Activated T-helper 9 cell treated with anti-CD3 and anti-CD28 coated beads, Interleukin-2, amount 50 U/mL, for 16 hours (primary cell): ENCODE data around the gene PSMB7.
"Not testable (repeated sequence)": the region's sequence is repeated elsewhere in the genome, so short reads cannot be mapped to it uniquely, and the experiment has no call there.

Experiments
- DNase-seq: peaks from one replicate; pipeline ENCODE4 v3.0.0-alpha.2; 2020; ENCODE audit warnings: low read depth

The PSMB7 gene

DNA sequence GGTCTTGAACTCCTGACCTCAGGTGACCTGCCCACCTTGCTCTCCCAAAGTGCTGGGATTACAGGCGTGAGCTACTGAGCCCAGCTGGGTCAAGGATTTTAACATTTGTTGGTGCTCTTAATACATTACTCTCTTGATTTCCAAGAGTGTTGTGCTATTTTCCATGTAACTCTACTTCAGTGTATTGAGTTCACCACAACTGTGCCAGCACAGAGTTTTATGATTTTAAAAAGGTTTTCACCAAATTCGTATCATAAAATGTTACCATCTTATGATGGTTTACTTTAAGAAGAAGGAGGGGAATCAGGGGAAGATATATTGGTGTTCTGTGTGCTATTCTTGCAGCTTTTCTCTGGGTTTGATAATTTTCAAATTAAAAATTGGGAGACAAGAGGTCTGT lies 28.4 kb upstream of the PSMB7 start:
- no peak for DNase-seq

DNA sequence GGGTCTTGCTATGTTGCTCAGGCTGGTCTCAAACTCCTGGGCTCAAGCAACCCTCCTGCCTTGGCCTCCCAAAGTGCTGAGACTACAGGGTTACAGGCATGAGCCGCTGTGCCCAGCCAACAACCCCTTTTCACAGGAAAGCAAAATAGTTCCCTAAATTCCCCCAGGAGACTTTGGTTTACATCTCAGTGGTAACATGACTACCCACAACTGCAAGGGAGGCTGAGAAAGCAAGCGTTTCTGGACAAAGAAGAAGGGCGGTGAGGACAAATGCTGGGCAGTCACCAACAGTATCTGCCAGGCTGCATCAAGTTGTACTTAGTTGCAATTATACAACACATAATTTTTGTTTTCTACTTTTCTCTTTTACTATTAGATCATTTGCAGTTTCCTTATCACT lies 27.6 kb upstream of the PSMB7 start:
- no peak for DNase-seq

DNA sequence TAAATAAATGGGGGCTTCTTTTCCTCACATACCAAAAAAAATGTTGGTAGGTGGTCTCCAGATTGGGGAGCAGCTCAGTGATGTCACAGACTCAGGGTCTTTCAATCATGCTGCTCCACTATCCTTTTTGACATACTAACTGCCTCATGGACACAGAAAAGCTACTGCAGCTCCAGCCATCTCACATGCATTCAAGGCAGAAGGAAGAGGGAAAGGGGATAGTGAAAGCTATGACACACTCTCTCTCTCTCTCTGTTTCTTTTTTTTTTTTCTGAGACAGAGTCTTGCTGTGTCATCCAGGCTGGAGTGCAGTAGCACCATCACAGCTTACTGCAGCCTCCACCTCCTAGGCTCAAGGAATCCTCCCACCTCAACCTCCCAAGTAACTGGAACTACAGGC lies 27.1 kb upstream of the PSMB7 start:
- no peak for DNase-seq

DNA sequence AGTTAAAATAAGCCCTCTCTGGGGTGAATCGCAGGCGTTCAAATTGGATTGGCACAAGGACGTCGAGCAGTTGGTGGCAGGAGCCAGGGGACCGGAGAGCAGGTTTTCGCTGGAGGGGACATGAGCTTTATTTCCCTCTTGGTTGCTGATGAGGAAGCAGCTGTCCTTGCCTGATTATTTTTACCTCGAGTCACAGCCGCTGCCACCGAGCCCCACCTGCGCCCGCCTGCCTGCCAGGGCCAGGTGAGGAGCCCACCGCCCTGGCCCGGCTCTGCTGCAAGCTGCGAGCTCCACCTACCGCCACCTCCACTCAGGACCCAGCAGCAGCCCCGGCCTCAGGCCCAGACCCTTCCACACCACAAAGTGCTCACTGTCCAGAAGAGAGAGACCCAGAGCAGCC lies 26.0 kb upstream of the PSMB7 start:
- no peak for DNase-seq

DNA sequence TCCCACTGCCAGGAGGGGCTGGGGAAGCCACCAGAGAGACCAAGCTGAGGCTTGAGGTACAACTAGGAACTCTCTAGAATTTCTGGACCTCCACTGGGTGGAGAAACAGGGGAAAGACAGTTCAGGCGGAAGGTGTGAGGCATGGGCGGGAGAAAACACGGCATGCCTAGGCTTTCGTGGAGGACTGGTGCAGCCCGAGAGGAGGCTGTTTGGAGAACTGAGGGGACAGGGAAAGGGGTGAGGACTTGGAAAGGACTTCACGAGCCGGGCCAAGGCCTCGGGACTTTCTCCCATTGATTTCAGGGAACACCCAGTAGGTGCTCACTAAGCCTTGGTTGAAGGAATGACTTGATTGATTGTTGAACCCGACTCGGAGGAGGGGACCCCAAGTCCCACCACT lies 25.5 kb upstream of the PSMB7 start:
- DNase-seq, result no peak

DNA sequence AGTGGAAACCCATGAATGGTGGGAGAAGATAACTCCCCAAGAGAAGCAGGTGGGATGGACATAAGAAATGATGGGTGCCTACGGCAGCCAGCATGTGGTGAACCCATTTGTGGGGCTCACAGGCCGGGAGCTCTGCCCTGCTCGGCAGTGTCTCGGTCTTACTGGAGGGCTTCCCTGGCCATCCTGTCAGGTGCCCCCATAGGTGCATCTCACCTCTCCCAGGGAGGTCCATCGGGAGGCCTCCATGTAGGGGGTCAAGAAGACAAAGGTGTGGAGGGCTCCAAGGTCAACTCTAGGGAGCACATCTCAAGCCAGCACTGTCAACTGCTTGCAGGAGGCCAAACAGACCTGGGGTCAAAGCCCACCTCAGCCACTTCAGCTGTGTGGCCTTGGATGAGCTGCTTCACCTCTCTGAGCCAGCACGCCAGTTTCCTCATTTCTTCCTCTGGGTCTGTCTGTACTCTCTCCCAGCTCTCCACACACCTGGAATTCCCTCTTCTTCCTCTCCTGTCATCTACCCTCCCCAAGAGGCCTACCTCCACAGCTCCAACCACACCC lies 24.5 kb upstream of the PSMB7 start:
- DNase-seq, result no peak

DNA sequence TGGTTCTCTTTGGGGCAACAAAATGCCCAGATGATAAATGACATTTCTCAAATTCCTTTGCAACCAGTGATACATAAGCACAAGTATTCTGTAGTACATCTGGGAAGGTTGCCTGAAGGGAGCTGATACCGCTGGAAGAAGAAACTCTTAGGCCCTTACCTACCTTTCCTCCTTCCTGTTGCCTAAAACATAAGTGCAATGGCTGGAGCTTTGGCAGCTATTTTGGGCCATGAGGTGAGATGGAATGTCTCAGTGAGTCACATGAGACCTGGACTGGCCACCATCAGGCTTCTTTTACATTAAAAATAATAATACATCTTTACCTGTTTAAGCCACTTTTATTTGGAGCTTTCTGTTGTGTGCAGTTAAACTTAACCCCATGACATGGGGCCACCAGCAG lies 23.8 kb upstream of the PSMB7 start:
- DNase-seq, result no peak

DNA sequence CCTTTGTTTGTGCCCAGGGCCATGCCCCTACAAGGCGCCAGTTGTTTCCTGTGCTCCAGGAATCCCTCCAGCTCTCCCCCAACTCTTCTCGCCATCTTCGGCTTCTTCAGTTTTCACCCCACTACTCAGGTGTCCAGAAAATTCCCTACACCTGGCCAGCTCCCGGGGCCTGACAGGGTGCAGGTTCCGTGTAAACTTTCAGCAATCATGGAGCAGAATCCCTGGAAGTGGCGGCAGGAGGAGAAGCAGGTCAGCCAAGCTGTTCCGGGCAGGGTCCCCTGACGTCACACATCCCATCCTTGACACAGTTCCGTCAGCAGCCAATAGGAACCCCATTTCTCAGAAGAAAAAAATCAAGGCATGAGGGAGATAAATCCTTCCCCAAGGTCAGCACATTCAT lies 22.8 kb upstream of the PSMB7 start:
- no peak for DNase-seq

DNA sequence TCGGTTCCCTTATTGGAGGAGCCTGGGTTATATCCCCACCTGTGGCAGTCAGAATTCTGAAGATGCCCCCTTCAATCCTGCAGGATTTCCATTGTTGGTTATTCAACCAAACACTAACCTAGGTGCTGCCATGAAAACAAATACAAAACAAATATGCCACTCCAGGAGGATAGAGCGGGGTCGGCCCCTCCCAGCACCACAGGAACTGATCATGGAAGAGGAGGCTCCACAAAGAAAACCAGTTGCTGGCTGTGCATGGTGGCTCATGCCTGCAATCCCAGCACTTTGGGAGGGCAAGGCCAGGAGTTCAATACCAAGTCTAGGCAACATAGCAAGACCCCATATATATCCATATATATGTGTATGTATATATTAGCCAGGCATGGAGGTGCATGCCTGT lies 21.8 kb upstream of the PSMB7 start:
- no peak for DNase-seq

DNA sequence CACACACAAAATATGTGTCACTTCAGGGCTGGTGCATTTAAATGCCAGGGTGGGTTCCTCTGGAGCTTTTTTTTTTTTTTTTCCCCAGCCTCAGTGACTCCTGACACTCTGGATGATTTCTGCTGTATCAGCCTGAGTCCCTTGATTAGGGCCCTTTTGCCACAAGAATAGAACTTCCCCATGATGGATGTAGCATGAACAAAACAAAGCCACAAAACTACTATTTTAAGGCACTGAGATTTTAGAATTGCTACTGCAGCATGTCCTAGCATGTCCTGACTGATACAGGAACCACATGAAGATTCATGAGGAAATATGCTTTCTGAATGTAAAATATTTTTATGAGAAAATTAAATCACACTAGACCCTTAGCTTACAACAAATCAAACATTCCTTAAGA lies 21.1 kb upstream of the PSMB7 start:
- DNase-seq, result no peak

DNA sequence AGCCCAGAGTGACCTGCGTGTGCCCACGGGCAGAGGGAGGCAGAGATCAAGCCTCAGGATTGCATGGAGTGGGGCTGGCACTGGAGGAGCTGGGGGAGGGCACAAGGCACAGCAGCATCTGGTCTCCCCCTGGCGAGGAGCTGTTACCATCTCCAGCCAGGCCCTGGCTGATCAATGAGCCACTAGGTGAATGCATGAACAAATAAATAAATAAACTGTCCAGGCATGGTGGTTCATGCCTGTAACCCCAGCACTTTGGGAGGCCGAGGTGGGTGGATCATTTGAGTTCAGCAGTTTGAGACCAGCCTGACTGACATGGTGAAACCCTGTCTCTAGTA lies 14.3 kb upstream of the PSMB7 start:
- no peak for DNase-seq

DNA sequence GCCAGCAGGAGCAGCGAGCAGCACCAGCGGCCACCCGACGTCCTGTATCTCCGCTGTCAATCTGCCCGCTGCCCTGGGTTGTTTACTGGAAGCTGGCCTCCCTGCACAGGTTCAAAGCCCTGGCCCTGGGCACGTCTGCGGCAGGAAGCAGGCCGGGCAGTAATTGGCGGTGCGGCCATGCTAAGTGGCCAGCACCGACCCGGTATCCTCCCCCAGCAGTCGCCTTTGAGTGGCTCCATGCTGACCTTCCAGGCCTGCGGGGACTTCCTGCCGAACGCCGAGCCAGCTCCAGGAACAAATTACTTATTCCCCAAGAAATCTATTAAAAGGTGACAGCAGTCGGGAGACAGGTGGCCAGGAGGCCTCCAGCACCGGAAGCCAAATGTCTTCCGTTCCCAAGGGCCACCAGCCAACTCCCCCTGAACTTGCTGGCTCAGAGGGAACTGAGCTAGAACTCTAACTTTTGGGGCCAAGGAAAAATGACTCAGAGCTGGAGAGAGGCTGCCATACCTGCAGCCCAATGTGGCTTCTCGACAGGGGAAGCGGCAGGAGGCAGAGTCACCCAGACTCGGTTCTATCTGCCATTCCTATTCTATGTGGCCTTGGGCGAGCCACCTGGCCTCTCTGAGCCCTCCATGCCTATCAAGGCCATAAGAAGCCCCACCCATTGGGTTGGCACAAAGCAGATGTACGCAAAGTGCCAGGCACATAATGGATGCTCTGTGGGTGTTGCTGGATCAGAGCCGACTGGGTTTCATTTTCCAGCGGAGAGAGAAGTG lies 13.7 kb upstream of the PSMB7 start:
- no peak for DNase-seq

DNA sequence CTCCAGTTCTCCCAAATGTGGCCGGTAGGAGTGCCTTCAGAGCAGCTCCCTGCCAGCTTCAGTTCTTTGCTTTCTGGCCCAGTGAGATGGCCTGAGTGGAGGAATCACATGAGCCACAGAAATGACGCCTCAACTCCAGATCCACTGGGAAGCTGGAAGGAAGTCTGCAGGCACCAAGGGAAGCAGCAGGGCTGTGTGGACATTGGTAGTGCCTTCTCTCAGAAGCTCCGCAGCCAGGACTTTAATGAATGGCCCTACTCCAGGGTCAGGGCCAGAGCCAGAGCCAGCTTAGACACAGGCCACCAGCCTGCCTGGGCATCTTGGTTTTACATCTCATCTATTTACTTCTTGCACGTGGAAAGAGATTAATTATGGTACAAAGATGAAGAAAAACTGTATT lies 12.0 kb upstream of the PSMB7 start:
- DNase-seq, result no peak

DNA sequence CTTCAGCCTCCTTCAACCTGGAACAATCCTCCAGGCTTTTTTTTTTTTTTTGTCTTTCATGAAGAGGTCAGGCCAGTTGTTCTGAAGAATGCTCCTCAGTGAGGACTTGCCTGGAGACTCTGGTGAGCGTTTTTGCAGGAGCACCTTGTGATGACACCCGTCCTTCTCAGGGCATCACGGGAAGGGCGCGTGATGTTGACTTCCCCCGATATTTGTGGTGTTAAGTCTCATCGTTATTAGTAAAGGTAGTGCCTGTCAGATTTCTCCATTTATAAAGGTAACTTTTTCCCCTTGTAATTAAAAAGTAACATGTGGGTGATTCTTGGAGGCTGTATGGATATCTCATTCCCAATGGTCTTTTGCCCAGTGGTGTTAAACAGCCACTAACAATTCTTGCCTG lies 11.1 kb upstream of the PSMB7 start:
- no peak for DNase-seq

DNA sequence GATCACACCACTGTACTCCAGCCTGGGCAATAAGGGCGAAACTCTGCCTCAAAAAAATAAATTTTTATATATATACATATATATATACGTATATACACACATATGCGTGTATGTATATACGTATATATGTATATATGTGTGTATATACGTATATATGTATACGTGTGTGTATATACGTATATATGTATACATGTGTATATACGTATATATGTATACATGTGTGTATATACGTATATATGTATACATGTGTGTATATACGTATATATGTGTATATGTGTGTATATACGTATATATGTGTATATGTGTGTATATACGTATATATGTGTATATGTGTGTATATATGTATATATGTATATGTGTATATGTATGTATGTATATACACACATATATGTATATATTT lies 10.5 kb upstream of the PSMB7 start:
- DNase-seq, result not testable (repeated sequence)

DNA sequence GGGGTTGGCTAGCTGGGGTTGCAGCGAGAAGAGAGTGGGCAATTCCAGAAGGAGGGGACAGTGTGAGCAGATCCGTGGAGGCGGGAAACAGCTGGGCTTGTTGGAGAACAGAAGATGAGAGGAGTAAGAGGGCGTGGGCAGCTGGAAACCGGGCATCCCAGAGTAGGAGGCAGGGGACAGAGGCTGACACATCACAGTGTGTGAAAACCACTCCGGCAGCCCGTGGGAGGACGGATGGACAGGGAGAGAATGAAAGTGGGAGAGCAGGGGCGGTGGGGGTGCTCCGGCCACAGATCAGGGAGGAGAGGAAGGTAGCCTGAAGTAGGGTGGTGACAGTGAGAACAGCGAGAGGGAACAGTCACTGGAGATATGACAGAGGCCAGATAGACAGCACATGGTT lies 8.3 kb upstream of the PSMB7 start:
- DNase-seq, result no peak

DNA sequence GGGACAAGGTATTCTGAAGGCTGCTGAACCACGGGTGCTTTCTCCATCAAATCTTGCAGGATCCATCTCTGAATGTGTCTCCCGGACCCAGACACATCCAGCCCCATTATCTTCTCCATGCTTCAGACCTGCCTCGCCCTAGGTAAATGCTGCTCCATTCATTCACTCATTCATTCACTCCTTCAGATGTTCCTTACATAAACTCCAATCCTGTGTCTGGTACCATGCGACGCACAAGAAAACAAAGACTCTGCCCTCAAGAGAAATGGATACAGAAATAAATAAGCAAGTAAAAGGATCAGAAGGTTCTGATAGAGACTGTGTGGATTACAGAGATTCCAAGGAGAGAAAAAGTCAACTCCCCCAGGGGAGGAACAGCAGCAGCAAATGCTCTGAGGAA lies 7.9 kb upstream of the PSMB7 start:
- no peak for DNase-seq

DNA sequence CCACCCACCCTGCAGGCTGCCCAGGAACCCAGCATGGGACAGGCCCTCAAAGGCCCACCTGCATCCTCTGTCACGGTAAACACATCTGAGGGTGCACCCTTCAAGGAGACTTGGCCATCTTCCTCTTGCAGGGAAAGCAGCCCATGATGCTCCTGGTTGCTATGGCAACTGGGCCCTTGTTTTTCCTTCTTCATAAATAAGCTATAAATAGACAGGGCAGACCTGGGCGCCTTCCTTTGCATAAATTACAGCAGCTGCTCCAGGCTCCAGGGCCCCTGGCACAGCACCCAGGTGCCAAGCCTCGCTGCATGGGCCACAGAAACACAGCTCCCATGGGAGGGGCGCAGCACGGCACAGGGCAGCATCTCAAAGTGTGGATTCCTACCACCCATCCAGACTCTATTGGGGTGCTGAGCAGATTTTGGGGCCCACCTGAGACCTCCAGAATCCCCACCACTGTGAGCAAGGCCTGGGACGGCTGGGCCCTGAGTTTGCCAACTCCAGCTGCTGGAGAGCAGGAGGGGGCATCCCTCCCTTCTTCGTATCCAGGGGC lies 5.8 kb upstream of the PSMB7 start:
- DNase-seq, result no peak

DNA sequence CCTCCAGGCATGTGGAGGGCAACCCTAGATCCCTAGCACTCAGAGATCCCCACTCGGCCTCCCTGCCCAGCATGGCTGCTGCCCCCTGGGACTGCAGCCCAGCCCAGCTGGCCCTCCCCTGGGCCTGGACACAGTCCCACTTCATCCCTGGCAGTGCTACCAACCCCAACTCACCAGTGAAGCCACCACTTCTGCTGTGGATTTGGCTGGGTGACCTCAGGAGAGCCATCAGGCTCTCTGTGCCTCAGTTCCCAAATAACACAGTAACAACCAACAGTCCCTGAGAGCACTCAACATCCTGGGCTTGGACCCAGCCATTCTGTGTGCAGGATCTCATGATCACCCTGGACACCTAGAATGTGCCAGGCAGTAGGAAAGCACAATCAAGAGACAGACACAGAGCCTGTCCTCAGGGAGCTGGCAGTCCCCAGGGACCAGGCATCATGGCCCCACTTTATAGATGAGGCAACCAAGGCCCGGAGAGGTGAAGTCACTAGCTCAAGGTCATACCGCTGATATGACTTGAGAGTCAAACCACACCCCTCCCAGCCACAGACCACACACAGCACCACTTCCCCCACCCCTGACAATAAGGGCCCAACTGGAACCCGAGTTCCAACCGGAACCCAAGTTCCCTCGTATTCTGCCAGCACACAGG lies 4.7 kb upstream of the PSMB7 start:
- no peak for DNase-seq

DNA sequence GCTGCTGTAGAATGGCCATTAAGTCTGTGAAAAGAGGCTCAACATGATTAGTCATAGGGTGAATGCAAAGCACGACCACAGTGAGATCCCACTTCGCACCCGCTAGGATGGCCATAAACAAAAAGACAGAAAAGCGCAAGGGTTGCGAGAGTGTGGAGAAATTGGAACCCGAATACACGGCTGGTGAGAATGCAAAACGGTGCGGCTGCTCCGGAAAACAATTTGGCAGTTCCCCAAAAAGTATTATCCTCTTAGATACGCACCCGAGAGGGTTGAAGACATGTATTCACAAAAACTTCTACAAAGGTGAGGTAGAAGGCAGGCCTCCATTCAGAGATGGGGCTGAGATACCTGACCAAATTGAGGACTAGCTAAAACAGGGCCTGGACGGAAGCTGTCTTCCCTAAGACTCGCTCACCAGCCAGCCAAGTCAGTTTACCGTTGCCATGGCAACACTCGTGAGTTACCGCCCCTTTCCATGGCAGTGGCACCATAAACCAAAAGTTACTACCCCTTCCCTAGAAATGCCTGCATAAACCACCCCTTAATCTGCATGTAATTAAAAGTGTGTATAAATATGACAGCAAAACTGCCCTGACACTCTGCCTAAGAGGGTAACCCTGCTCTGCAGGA lies 726 bp upstream of the PSMB7 start:
- no peak for DNase-seq

DNA sequence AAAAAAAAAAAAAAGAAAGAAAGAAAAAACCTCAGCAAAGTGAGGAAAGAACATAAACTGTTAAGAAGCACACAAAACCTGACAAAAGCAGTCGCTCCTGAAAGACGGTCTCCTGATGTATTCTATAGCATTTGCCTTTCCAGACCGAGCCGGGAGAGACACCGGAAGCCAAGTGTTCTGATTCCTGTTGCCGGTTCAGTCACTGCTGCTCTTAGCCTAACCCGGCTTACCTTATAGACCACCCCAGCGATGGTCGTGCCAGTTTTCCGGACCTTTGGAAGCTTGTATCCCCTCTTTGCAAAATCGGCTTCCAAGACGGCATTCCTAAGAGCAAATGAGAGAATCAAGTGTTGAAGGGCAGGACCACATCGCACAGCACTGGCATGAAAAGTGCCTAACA lies 630 bp downstream of the PSMB7 start:
- no peak for DNase-seq

DNA sequence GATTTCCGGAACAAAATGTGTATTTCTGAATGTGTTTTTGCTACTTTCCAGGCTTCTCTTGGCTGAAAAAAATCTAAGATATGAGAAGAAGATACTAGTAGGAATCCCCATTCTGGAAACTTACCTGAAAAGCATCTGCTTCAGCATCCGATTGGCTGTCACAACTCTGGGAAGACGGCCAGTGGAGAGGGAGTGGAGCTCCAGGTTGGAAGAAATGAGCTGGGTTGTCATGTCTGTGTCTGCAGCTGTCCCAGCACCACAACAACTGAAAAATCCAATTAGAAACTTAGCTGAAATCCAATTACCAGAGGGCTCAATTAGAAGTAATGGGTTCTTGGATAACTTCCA lies 3.0 kb downstream of the PSMB7 start:
- no peak for DNase-seq

DNA sequence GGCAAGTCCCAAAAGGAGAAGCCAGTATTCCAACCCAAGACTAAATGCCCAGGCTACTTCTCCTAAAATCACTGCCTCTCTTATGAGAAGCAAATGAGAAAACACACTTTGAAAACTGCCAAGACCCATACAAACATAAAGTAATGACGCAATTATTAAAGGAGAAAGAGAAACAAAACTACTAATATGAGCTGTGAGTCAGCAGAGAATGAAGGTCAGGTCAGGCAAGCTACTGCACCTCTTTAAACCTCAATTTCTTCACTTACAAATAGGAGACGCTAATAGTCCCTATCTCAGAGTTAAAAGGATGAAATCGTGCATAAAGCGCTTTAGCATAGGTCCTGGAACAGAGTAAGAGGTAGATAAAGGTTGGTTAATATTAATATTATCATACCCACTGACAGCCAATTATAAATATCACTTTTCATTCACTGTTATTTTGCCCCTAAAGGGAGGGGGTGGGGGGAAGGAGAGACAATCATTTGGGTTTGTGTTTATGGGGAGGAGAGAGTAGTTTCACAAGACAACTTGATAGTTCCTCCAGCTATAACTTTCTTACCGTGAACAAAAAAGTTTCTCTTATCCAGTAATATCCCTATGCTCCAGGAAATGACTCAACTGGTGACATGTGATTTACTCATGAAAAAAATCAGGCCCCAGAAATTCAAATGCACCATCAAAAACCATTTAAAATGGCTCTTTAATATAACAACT lies 3.6 kb downstream of the PSMB7 start:
- DNase-seq, result no peak
